Activated CD4-positive, alpha-beta T cell treated with anti-CD3 and anti-CD28 coated beads, Interleukin-2, amount 10 ng/mL, durations not matched to agents 24 days and 14 days (primary cell): ENCODE measurements around the gene PEX5L. TPM values are rescaled to one million over a fixed set of nuclear protein-coding genes. Genes with fewer than 3 reads are reported as not detected.
"Not testable (repeated sequence)": the region's sequence is repeated elsewhere in the genome, so short reads cannot be mapped to it uniquely, and the experiment has no call there.

Experiments used
- DNase-seq: peaks from one replicate; pipeline ENCODE4 v3.0.0; 2022
- H3K27ac Mint-ChIP-seq: one replicate; pipeline ENCODE4 v1.8.0; 2022; ENCODE audit warnings: mild to moderate bottlenecking, mixed read lengths
- H3K27me3 Mint-ChIP-seq: one replicate; pipeline ENCODE4 v1.8.0; 2022; ENCODE audit warnings: mixed read lengths
- H3K36me3 Mint-ChIP-seq: one replicate; pipeline ENCODE4 v1.8.0; 2022; ENCODE audit warnings: low read depth, mild to moderate bottlenecking, mixed read lengths
- H3K4me1 Mint-ChIP-seq: one replicate; pipeline ENCODE4 v1.8.0; 2021; ENCODE audit warnings: mixed read lengths
- H3K4me3 Mint-ChIP-seq: one replicate; pipeline ENCODE4 v1.8.0; 2022; ENCODE audit warnings: mild to moderate bottlenecking, moderate library complexity, mixed read lengths
- H3K9me3 Mint-ChIP-seq: one replicate; pipeline ENCODE4 v1.8.0; 2021; ENCODE audit warnings: mixed read lengths
- intact Hi-C: fragments of 100-400 bp; cut with micrococcal nuclease; formaldehyde crosslinking; loops from one replicate; pipeline ENCODE4 v1.15.1; 2023
- total RNA-seq: library from RNA; stranded (reverse); gene quantifications from 2 replicates; pipeline ENCODE4 v1.2.3, GENCODE V29; 2022

The PEX5L gene
- total RNA-seq, 1 donor from 2014 or later = 0.12 TPM

GRCh38 chr3:179819379-179819778 lies 217.4 kb downstream of the PEX5L start:
- Mint-ChIP-seq H3K27me3 (peaks cover 4% of the 10 kb centered on the region), H3K9me3 (no peaks in the 10 kb centered on the region), H3K36me3 (no peaks in the 10 kb centered on the region), H3K4me1 (no peaks in the 10 kb centered on the region), H3K4me3 (no peak overlapping the region), H3K27ac (no peak overlapping the region)
- DNase-seq = no peak
- intact Hi-C loops = no loop called here

GRCh38 chr3:179812096-179812382 lies 224.7 kb downstream of the PEX5L start:
- H3K9me3 Mint-ChIP-seq = no peaks in the 10 kb centered on the region
- H3K27me3 Mint-ChIP-seq = no peaks in the 10 kb centered on the region
- H3K4me3 Mint-ChIP-seq = no peak overlapping the region
- no peaks in the 10 kb centered on the region for H3K36me3 Mint-ChIP-seq
- intact Hi-C loops = no loop called here
- peaks cover 3% of the 10 kb centered on the region for H3K4me1 Mint-ChIP-seq
- no peak overlapping the region for H3K27ac Mint-ChIP-seq
- no peak for DNase-seq

DNA sequence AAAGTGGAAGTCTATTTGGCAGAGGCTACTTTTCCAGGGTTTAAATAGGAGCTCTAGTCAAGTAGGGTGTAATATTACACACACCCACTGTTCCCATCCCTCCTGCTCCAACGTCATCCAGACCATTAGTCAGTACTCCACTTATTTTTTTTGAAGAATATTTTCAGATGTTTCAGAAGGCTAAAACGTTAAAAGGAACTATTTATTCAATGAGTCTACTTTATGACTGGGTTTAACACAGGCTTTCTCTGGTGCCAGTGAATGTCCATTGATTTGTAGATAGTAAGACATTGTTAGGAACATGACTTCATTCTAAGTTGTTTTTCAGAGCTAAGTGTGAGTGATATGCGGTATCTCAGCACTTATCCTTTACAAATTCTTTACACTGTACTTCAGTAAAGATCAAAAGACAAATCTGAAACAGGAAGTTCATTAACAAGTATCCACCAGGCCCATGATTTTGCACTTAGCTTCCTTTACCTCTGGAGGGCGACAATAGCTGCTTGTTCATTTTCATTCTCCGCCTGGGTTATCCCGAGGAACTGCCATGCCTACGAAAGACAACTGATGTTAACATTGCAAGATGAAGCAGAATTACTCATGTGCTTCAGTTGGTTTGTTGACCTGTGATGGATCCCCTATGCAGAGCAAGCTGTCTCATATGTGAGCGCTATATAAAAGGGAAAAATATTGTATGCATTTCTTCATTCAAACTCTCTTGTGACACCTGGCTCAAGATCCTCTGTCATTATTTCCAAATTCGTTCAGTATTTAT lies 225.2 kb downstream of the PEX5L start:
- Mint-ChIP-seq H3K36me3 (no peaks in the 10 kb centered on the region), H3K4me3 (no peak overlapping the region), H3K27me3 (no peaks in the 10 kb centered on the region), H3K9me3 (no peaks in the 10 kb centered on the region), H3K27ac (no peak overlapping the region), H3K4me1 (peaks cover 3% of the 10 kb centered on the region)
- peak; percentile 67 for DNase-seq
- intact Hi-C loops = no loop called here

DNA sequence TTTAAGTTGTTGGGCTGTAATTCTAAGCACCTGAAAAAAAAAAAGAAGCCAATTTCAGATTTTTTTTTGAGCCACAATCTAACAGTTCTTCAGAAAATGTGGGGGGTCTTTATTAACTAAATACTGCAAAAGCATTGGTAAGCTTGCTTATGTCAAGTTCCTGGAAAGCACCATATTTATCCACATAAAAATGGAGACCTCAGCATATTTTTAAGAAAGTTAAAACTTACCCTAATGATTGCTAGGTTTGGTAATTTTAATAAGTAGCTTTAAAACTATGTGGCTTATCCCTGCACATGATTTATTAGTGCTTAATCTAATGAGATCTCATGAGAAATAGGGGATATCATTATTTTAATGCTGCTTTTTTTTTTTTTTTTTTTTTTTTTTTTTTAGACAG lies 227.1 kb downstream of the PEX5L start:
- H3K4me3 Mint-ChIP-seq = no peak overlapping the region
- intact Hi-C loops = no loop called here
- H3K36me3 Mint-ChIP-seq = no peaks in the 10 kb centered on the region
- no peaks in the 10 kb centered on the region for H3K9me3 Mint-ChIP-seq
- no peak for DNase-seq
- peaks cover 3% of the 10 kb centered on the region for H3K4me1 Mint-ChIP-seq
- peaks cover 3% of the 10 kb centered on the region for H3K27me3 Mint-ChIP-seq
- no peak overlapping the region for H3K27ac Mint-ChIP-seq

DNA sequence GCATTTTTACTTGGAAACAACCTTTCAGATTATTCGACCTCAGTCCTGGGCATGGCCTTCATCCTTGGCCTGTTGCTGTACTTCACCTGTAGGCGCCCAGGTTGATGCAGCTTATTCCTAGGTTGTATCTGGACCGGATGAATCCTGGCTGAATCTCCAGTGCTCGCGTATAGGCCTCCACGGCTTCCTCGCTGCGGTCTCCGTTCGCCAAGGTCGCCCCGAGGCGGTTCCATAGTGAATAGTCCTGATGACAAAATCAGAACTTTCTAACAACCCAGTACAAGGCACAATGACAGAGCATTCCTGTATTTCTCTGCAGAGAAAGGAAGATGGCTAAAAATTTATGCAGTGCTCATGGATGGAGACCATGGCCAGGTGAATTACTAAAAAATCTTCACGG lies 229.1 kb downstream of the PEX5L start:
- peaks cover 3% of the 10 kb centered on the region for H3K4me1 Mint-ChIP-seq
- no peaks in the 10 kb centered on the region for H3K36me3 Mint-ChIP-seq
- peaks cover 9% of the 10 kb centered on the region for H3K27me3 Mint-ChIP-seq
- H3K4me3 Mint-ChIP-seq = no peak overlapping the region
- DNase-seq = no peak
- no peaks in the 10 kb centered on the region for H3K9me3 Mint-ChIP-seq
- no peak overlapping the region for H3K27ac Mint-ChIP-seq
- intact Hi-C loops = no loop called here

GRCh38 chr3:179806177-179806576 lies 230.6 kb downstream of the PEX5L start:
- H3K27ac Mint-ChIP-seq = no peak overlapping the region

GRCh38 chr3:179801856-179802255 lies 234.9 kb downstream of the PEX5L start:
- Mint-ChIP-seq H3K27ac (no peak overlapping the region), H3K27me3 (peaks cover 12% of the 10 kb centered on the region)
- no peak for DNase-seq

More at GRCh38 chr3:179806177-179806576, 230.6 kb downstream of the PEX5L start:
- intact Hi-C loops = no loop called here
- Mint-ChIP-seq H3K4me3 (no peak overlapping the region), H3K4me1 (no peaks in the 10 kb centered on the region), H3K9me3 (no peaks in the 10 kb centered on the region), H3K27me3 (peaks cover 9% of the 10 kb centered on the region), H3K36me3 (no peaks in the 10 kb centered on the region)
- DNase-seq = no peak

GRCh38 chr3:179801263-179801662 lies 235.5 kb downstream of the PEX5L start:
- Mint-ChIP-seq H3K4me3 (no peak overlapping the region), H3K36me3 (no peaks in the 10 kb centered on the region), H3K4me1 (no peaks in the 10 kb centered on the region), H3K27me3 (peaks cover 12% of the 10 kb centered on the region), H3K27ac (no peak overlapping the region), H3K9me3 (no peaks in the 10 kb centered on the region)
- DNase-seq = no peak
- intact Hi-C loops = no loop called here

More at GRCh38 chr3:179801856-179802255, 234.9 kb downstream of the PEX5L start:
- H3K4me3 Mint-ChIP-seq = no peak overlapping the region
- no peaks in the 10 kb centered on the region for H3K4me1 Mint-ChIP-seq
- no peaks in the 10 kb centered on the region for H3K9me3 Mint-ChIP-seq
- intact Hi-C loops = no loop called here
- no peaks in the 10 kb centered on the region for H3K36me3 Mint-ChIP-seq

- Mint-ChIP-seq H3K9me3 (no peaks in the 10 kb centered on the region), H3K4me3 (no peak overlapping the region), H3K27ac (no peak overlapping the region), H3K27me3 (peaks cover 2% of the 10 kb centered on the region), H3K4me1 (no peaks in the 10 kb centered on the region), H3K36me3 (no peaks in the 10 kb centered on the region)
- intact Hi-C loops = no loop called here
- no peak for DNase-seq
These were observed 239.5 kb downstream of the PEX5L start for GRCh38 chr3:179797192-179797591.

DNA sequence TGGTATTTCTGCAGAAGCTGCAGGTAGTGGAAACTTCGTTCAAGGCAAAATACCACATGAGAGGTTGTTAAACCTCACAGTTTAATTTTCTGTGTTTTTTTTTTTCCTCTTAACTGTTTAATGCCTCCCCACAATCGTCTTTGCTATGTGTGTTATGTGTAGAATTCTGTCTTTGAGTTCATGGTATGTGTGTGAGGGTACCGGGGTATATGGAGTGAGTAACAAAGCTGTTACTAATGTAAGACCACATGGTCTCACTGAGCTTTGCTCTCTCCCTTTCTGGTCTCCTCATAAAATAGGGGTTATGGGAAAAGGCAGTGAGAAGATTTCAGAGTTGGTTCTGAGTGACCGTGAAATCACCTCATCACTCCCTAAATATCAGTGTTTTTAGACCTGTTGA lies 240.3 kb downstream of the PEX5L start:
- Mint-ChIP-seq H3K9me3 (no peaks in the 10 kb centered on the region), H3K4me1 (no peaks in the 10 kb centered on the region), H3K36me3 (no peaks in the 10 kb centered on the region), H3K27me3 (peaks cover 2% of the 10 kb centered on the region), H3K4me3 (no peak overlapping the region), H3K27ac (no peak overlapping the region)
- intact Hi-C loops = no loop called here
- DNase-seq = no peak

DNA sequence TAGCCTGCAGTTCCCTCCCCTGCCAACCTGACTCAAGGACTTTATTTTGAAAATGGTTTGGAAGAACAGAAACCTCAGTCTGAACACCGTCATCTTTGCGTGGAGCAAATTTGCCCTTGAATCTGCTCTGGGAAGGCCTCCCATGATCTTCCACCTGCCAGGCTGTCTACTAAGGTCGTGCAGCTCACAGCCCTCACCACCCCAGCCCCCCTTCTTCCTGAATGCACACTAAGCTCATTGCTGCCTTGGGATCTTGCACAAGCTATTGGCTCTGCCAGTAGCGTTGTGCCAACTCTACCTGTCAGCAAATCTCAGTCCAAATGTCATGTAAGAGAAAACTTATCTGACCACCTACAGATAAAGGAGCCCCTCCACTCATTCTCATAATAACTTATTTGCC lies 242.4 kb downstream of the PEX5L start:
- DNase-seq = no peak
- Mint-ChIP-seq H3K4me3 (no peak overlapping the region), H3K27ac (no peak overlapping the region), H3K9me3 (no peaks in the 10 kb centered on the region), H3K27me3 (no peaks in the 10 kb centered on the region), H3K4me1 (no peaks in the 10 kb centered on the region), H3K36me3 (no peaks in the 10 kb centered on the region)
- intact Hi-C loops = no loop called here

DNA sequence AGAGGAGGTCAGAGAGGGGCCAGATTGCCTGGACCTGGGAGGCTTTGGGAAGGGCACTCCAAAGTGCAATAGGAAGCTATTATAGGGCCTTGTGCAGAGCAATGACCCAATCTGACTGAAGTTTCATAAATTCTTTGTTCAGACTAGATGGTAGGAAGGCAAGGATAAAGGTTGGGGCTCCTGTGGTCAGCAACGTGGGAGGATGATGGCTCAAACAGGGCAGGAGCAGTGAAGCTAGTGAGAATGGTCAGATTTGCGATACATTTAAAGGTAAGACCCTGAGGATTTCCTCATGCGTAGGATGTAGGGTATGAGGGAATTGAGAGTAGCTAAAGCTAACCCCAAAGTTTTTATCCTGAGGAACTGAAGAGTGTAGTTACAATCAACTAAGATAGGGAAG lies 244.9 kb downstream of the PEX5L start:
- Mint-ChIP-seq H3K4me3 (no peak overlapping the region), H3K36me3 (no peaks in the 10 kb centered on the region), H3K4me1 (no peaks in the 10 kb centered on the region), H3K27ac (no peak overlapping the region), H3K27me3 (no peaks in the 10 kb centered on the region), H3K9me3 (no peaks in the 10 kb centered on the region)
- intact Hi-C loops = no loop called here
- DNase-seq = no peak

DNA sequence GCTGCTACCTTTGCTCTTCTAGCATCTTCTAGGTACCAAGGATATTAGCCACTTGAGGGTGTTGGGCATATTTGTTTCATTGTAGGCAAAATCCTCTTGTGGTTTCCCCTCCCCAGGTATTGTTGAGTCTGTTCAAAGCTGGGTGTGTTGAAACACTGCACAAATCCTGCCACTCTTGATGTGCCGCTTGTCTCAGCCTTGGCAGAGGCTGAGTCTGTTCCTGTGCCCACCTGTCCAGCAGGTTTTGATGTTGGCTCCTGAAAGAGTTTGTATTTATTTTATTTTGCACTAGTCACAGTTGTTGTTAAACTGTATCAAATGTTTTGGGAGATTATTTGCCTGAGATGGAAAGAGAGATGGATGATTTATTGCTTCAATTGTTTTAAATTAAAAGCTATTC lies 247.7 kb downstream of the PEX5L start:
- no peak overlapping the region for H3K4me3 Mint-ChIP-seq

GRCh38 chr3:179782841-179783240 lies 253.9 kb downstream of the PEX5L start:
- H3K36me3 Mint-ChIP-seq, intact Hi-C loops, H3K4me3 Mint-ChIP-seq, H3K9me3 Mint-ChIP-seq, H3K27me3 Mint-ChIP-seq, H3K4me1 Mint-ChIP-seq, H3K27ac Mint-ChIP-seq, DNase-seq: not testable (repeated sequence)

More for the DNA sequence above, 247.7 kb downstream of the PEX5L start:
- no peaks in the 10 kb centered on the region for H3K4me1 Mint-ChIP-seq
- no peak overlapping the region for H3K27ac Mint-ChIP-seq
- no peaks in the 10 kb centered on the region for H3K9me3 Mint-ChIP-seq
- H3K27me3 Mint-ChIP-seq = no peaks in the 10 kb centered on the region
- intact Hi-C loops = no loop called here
- no peak for DNase-seq
- H3K36me3 Mint-ChIP-seq = no peaks in the 10 kb centered on the region
